ENCODE measurements around the gene MAP3K7CL. TPM values are rescaled to one million over a fixed set of nuclear protein-coding genes. Genes with fewer than 3 reads are reported as not detected.

MAP3K7CL gene
- total and polyA plus RNA-seq, 4 donors: 1.4 to 3.5 (median 3.1) TPM

DNA sequence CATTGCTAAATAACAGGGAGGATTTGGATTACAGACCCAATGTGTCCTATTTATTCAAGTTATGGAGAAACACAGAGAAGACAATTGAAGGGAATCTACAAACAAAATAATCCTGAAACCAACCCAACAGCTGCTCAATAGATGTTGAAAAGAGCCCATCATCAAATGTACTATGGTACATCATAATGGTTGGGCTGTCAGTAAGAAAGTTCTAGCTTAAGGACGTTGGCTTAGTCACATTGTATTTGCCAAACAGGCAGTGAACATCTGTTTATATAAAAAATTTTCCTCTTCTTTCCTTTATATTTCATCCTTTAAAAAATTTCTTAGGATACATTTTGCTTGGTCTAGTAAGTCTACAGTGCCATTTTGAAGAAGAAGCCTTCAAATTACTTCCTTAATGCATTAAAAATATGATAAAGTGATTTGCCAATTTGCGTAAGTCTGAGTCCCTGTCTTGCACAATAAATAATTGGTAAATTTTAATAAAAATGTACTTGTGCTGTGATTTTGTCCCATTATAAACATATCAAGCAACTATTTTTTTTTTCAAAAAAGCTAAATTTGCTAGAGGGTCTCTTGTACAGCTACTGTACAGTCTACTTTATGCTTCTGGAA, 14.4 kb downstream of the MAP3K7CL start:
- WGBS: 81% methylated on average over 2 of the region's 2 CpGs
- TF ChIP-seq, protein P1, sequence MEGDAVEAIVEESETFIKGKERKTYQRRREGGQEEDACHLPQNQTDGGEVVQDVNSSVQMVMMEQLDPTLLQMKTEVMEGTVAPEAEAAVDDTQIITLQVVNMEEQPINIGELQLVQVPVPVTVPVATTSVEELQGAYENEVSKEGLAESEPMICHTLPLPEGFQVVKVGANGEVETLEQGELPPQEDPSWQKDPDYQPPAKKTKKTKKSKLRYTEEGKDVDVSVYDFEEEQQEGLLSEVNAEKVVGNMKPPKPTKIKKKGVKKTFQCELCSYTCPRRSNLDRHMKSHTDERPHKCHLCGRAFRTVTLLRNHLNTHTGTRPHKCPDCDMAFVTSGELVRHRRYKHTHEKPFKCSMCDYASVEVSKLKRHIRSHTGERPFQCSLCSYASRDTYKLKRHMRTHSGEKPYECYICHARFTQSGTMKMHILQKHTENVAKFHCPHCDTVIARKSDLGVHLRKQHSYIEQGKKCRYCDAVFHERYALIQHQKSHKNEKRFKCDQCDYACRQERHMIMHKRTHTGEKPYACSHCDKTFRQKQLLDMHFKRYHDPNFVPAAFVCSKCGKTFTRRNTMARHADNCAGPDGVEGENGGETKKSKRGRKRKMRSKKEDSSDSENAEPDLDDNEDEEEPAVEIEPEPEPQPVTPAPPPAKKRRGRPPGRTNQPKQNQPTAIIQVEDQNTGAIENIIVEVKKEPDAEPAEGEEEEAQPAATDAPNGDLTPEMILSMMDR (IDR thresholded peaks at IDR 0.05; ENCODE audit: low read depth, low read length, missing input control): no peak
- TF ChIP-seq, protein P2, sequence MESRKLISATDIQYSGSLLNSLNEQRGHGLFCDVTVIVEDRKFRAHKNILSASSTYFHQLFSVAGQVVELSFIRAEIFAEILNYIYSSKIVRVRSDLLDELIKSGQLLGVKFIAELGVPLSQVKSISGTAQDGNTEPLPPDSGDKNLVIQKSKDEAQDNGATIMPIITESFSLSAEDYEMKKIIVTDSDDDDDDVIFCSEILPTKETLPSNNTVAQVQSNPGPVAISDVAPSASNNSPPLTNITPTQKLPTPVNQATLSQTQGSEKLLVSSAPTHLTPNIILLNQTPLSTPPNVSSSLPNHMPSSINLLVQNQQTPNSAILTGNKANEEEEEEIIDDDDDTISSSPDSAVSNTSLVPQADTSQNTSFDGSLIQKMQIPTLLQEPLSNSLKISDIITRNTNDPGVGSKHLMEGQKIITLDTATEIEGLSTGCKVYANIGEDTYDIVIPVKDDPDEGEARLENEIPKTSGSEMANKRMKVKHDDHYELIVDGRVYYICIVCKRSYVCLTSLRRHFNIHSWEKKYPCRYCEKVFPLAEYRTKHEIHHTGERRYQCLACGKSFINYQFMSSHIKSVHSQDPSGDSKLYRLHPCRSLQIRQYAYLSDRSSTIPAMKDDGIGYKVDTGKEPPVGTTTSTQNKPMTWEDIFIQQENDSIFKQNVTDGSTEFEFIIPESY (IDR thresholded peaks at IDR 0.05): no peak
- TF ChIP-seq HNF4A (conservative IDR thresholded peaks at IDR 0.05) (no peak), JUND (IDR thresholded peaks at IDR 0.05) (no peak), RAD21 (IDR thresholded peaks at IDR 0.05) (no peak)

DNA sequence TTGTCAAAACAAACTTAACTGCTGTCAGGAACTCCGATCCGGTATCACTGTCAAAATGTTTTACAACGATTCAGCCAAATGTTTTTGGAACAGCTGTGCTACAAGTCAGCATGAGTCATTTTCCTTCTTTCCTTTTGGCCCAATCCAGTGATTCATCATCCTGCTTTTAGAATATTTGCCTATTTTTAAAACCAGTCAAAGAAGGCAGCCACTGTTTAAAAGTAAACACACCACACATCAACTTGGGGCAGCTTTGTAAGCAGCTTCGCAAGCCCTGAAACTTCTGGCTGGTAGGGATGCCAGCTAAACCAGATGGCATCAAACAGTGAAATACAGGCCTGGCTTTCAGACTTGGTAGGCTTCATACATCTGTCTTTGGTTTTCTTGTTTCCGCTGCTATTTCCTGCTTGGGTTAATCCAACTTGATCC, 14.9 kb downstream of the MAP3K7CL start:
- H3K36me3 ChIP-seq (ENCODE audit: control insufficient read depth in 4 of 4, insufficient read depth in 3 of 4, low read depth in 1 of 4, low read length in 3 of 4): no peaks in the 10 kb centered on the region
- no peak overlapping the region for H3K9ac ChIP-seq (ENCODE audit: low read depth in 1 of 2, low read length in 2 of 2)
- TF ChIP-seq, protein P2 (IDR thresholded peaks at IDR 0.05): no peak
- TF ChIP-seq YY1 (IDR thresholded peaks at IDR 0.05) (no peak), JUND (IDR thresholded peaks at IDR 0.05) (no peak), TAF1 (conservative IDR thresholded peaks at IDR 0.05) (no peak), EGR1 (IDR thresholded peaks at IDR 0.05; ENCODE audit: low read depth in 2 of 2) (no peak), SP1 (IDR thresholded peaks at IDR 0.05) (no peak), FOXA1 (IDR thresholded peaks at IDR 0.05) (no peak), RAD21 (IDR thresholded peaks at IDR 0.05) (no peak), HNF4A (conservative IDR thresholded peaks at IDR 0.05) (no peak), GABPA (IDR thresholded peaks at IDR 0.05 in 1 of 2, conservative IDR thresholded peaks at IDR 0.05 in 1 of 2) (no peak)
- TF ChIP-seq, protein P3, sequence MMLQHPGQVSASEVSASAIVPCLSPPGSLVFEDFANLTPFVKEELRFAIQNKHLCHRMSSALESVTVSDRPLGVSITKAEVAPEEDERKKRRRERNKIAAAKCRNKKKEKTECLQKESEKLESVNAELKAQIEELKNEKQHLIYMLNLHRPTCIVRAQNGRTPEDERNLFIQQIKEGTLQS (IDR thresholded peaks at IDR 0.05): no peak
- H3K27ac ChIP-seq (ENCODE audit: low read depth in 1 of 2, low read length in 2 of 2): no peak overlapping the region
- 75% methylated on average over 5 of the region's 5 CpGs for WGBS
- no peak overlapping the region for H3K4me3 ChIP-seq (ENCODE audit: low read depth in 1 of 3, low read length in 3 of 3)
- no peaks in the 10 kb centered on the region for H3K4me1 ChIP-seq (ENCODE audit: control insufficient read depth in 4 of 4, insufficient read depth in 4 of 4, low read length in 3 of 4)
- H3K27me3 ChIP-seq (ENCODE audit: control insufficient read depth in 4 of 4, insufficient read depth in 4 of 4, low read length in 3 of 4): no peaks in the 10 kb centered on the region
- no peak for DNase-seq (ENCODE audit: low spot score)
- no peaks in the 10 kb centered on the region for H3K9me3 ChIP-seq (ENCODE audit: control insufficient read depth in 4 of 4, low read length in 3 of 4)

More for the DNA sequence above, 14.4 kb downstream of the MAP3K7CL start:
- H3K9me3 ChIP-seq (ENCODE audit: control insufficient read depth in 4 of 4, low read length in 3 of 4): no peaks in the 10 kb centered on the region
- no peaks in the 10 kb centered on the region for H3K27me3 ChIP-seq (ENCODE audit: control insufficient read depth in 4 of 4, insufficient read depth in 4 of 4, low read length in 3 of 4)
- H3K27ac ChIP-seq (ENCODE audit: low read depth in 1 of 2, low read length in 2 of 2): no peak overlapping the region
- H3K4me1 ChIP-seq (ENCODE audit: control insufficient read depth in 4 of 4, insufficient read depth in 4 of 4, low read length in 3 of 4): no peaks in the 10 kb centered on the region
- no peak for DNase-seq (ENCODE audit: low spot score)
- H3K9ac ChIP-seq (ENCODE audit: low read depth in 1 of 2, low read length in 2 of 2): no peak overlapping the region
- no peaks in the 10 kb centered on the region for H3K36me3 ChIP-seq (ENCODE audit: control insufficient read depth in 4 of 4, insufficient read depth in 3 of 4, low read depth in 1 of 4, low read length in 3 of 4)
- no peak overlapping the region for H3K4me3 ChIP-seq (ENCODE audit: low read depth in 1 of 3, low read length in 3 of 3)
